ENCODE measurements around the gene NMU.

GRCh38 chr4:55549888-55550287 is 86.2 kb downstream of the NMU start:
- TF ChIP-seq CTCF (IDR thresholded peaks at IDR 0.05) (no peak), POLR2AphosphoS5 (IDR thresholded peaks at IDR 0.05) (no peak), POLR2A (IDR thresholded peaks at IDR 0.05) (no peak)
